HEK293T (cell line): ENCODE data around the gene RHOG.

Source experiments
- ARNT ChIP-seq: fragments of 450-650 bp; IDR thresholded peaks from 2 replicates; pipeline ENCODE4 v1.6.1; 2017; ENCODE audit warnings: mild to moderate bottlenecking
- BHLHE40 ChIP-seq: fragments of 450-650 bp; IDR thresholded peaks from 2 replicates; pipeline ENCODE4 v1.6.1; 2016; ENCODE audit warnings: mild to moderate bottlenecking, moderate library complexity, borderline replicate concordance
- CTBP1 ChIP-seq: fragments of 450-650 bp; IDR thresholded peaks from 2 replicates; pipeline ENCODE4 v1.6.1; 2016; ENCODE audit warnings: borderline replicate concordance
- FOXA1 ChIP-seq: fragments of 450-650 bp; IDR thresholded peaks from 2 replicates; pipeline ENCODE4 v1.6.1; 2016; ENCODE audit warnings: mild to moderate bottlenecking
- FOXK2 ChIP-seq: fragments of 450-650 bp; IDR thresholded peaks from 2 replicates; pipeline ENCODE4 v1.6.1; 2016; ENCODE audit warnings: mild to moderate bottlenecking
- FOXM1 ChIP-seq: fragments of 450-650 bp; IDR thresholded peaks from 2 replicates; pipeline ENCODE4 v1.6.1; 2017; ENCODE audit warnings: mild to moderate bottlenecking, borderline replicate concordance
- HDGF ChIP-seq: fragments of 450-650 bp; IDR thresholded peaks from 2 replicates; pipeline ENCODE4 v1.6.1; 2017; ENCODE audit warnings: antibody characterized with exemption, borderline replicate concordance
- NFRKB ChIP-seq: fragments of 450-650 bp; IDR thresholded peaks from 2 replicates; pipeline ENCODE4 v1.6.1; 2016; ENCODE audit warnings: mild to moderate bottlenecking, moderate library complexity
- SP1 ChIP-seq: fragments of 450-650 bp; IDR thresholded peaks from 2 replicates; pipeline ENCODE4 v1.6.1; 2017
- SUZ12 ChIP-seq: fragments of 450-650 bp; IDR thresholded peaks from 2 replicates; pipeline ENCODE4 v1.6.1; 2016; ENCODE audit warnings: mild to moderate bottlenecking
- TARDBP ChIP-seq: fragments of 450-650 bp; IDR thresholded peaks from 2 replicates; pipeline ENCODE4 v1.6.1; 2016

GRCh38 chr11:3854660-3854976 is 13.9 kb upstream of the RHOG start:
- TF ChIP-seq FOXK2 (no peak), HDGF (no peak), FOXM1 (no peak), SUZ12 (no peak), CTBP1 (no peak), TARDBP (no peak), BHLHE40 (no peak), ARNT (no peak), SP1 (no peak), NFRKB (no peak), FOXA1 (no peak)
